Caco-2 (cell line): ENCODE measurements around the gene PTGS1. TPM values are rescaled to one million over a fixed set of nuclear protein-coding genes. Genes with fewer than 3 reads are reported as not detected.

Experiments used
- BruUV-seq: library from RNA; stranded (reverse); fragments of 400-500 nt; replicated peaks from 2 replicates; lab custom pipeline; 2021; lab: Mats Ljungman, UMichigan
- CTCF ChIA-PET: fragments of 300-600 bp; sonication (Branson Sonifier 250); formaldehyde crosslinking; loops from one replicate; lab custom pipeline; 2022; ENCODE audit warnings: antibody characterized with exemption; lab: Charles Lee
- POLR2A ChIA-PET: fragments of 300-600 bp; sonication (Branson Sonifier 250); formaldehyde crosslinking; loops from one replicate; lab custom pipeline; 2022; ENCODE audit warnings: antibody characterized with exemption; lab: Charles Lee
- DNase-seq, 2 experiments: peaks; one replicate each; pipeline versions ENCODE4 v3.0.0 to v3.0.0-alpha.2; 2020 to 2022
- H3K27me3 ChIP-seq: replicated peaks from 2 replicates; pipeline ENCODE4 v1.6.0; 2011; ENCODE audit warnings: low read length; ENCODE audit not compliant: control insufficient read depth, insufficient read depth
- H3K36me3 ChIP-seq: 2 replicates; pipeline ENCODE4 v1.5.1; 2011; ENCODE audit warnings: low read length; ENCODE audit not compliant: control insufficient read depth, insufficient read depth
- H3K4me1 ChIP-seq: fragments of 250-450 bp; sonication (Bioruptor Pico); 2 replicates; pipeline ENCODE4 v1.5.1; 2020; ENCODE audit warnings: mild to moderate bottlenecking
- H3K4me3 ChIP-seq: 2 replicates; pipeline ENCODE4 v1.5.1; 2011; ENCODE audit warnings: low read depth, mild to moderate bottlenecking, control low read depth, low read length
- H3K9me3 ChIP-seq: fragments of 250-450 bp; sonication (Bioruptor Pico); 2 replicates; pipeline ENCODE4 v1.5.1; 2020; ENCODE audit warnings: mild to moderate bottlenecking, moderate library complexity
- H3K27ac Mint-ChIP-seq: one replicate; pipeline ENCODE4 v1.8.0; 2022; ENCODE audit warnings: mixed read lengths; ENCODE audit not compliant: unreplicated experiment
- H3K27me3 Mint-ChIP-seq: one replicate; pipeline ENCODE4 v1.8.0; 2022; ENCODE audit warnings: mixed read lengths; ENCODE audit not compliant: insufficient read depth, unreplicated experiment
- H3K36me3 Mint-ChIP-seq: one replicate; pipeline ENCODE4 v1.8.0; 2022; ENCODE audit warnings: mild to moderate bottlenecking, mixed read lengths; ENCODE audit not compliant: insufficient read depth, unreplicated experiment
- H3K4me1 Mint-ChIP-seq: one replicate; pipeline ENCODE4 v1.8.0; 2022; ENCODE audit warnings: low read depth, mixed read lengths; ENCODE audit not compliant: unreplicated experiment
- H3K4me3 Mint-ChIP-seq: one replicate; pipeline ENCODE4 v1.8.0; 2022; ENCODE audit warnings: mild to moderate bottlenecking, moderate library complexity, mixed read lengths; ENCODE audit not compliant: unreplicated experiment
- H3K9me3 Mint-ChIP-seq: one replicate; pipeline ENCODE4 v1.8.0; 2022; ENCODE audit warnings: mixed read lengths; ENCODE audit not compliant: unreplicated experiment
- intact Hi-C: fragments of 100-400 bp; cut with micrococcal nuclease; formaldehyde crosslinking; loops from one replicate; pipeline ENCODE4 v1.10.0; 2022; ENCODE audit not compliant: unreplicated experiment
- total RNA-seq: library from RNA; stranded (reverse); gene quantifications from 2 replicates; pipeline ENCODE4 v1.2.3, GENCODE V29; 2022
- TF ChIP-seq, protein P1 (sequence below), 2 experiments: fragments of 200-600 bp in 1 of 2; IDR thresholded peaks; 1 replicate in 1 of 2; 2 replicates in 1 of 2; pipeline versions ENCODE4 v1.5.1 to v1.8.0; 2011 to 2022; ENCODE audit warnings: antibody characterized with exemption in 1 of 2, control low read depth in 1 of 2, inconsistent platforms in 1 of 2, low read depth in 1 of 2, low read length in 1 of 2, mild to moderate bottlenecking in 1 of 2, moderate library complexity in 1 of 2; ENCODE audit not compliant: insufficient read depth in 1 of 2, severe bottlenecking in 1 of 2, unreplicated experiment in 1 of 2

Gene PTGS1
- total RNA-seq, 1 experiment from 2014 or later, result 0.29 TPM

DNA sequence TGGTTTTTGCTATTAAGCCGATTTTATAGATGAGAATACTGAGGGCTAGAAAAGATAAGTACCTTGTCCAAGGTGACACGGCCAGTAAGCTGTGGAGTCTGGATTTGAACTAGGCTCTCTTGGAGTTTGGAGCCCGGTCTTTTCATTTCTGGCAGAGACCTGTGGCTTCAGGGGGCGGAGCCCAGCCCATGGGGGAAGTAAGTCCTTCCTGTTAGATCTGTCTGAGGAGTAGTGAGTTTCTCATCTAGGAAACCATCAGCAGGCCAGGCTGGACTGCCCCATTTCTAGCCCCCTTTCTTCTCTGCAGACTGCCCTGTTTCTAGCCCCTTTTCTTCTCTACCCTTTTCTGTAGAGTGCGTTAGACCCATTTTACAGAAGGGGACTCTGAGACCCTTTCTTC is 521 bp upstream of the PTGS1 start:
- no peak for DNase-seq
- Histone ChIP-seq H3K36me3 (no peaks in the 10 kb centered on the region), H3K4me3 (no peak overlapping the region), H3K4me1 (peaks cover 4% of the 10 kb centered on the region; the same call in 1 of the 2 replicates), H3K9me3 (no peaks in the 10 kb centered on the region), H3K27me3 (no peaks in the 10 kb centered on the region)
- H3K36me3 Mint-ChIP-seq, result no peaks in the 10 kb centered on the region
- H3K27ac Mint-ChIP-seq, result no peak overlapping the region
- no TSS peak for BruUV-seq
- TF ChIP-seq, protein P1, sequence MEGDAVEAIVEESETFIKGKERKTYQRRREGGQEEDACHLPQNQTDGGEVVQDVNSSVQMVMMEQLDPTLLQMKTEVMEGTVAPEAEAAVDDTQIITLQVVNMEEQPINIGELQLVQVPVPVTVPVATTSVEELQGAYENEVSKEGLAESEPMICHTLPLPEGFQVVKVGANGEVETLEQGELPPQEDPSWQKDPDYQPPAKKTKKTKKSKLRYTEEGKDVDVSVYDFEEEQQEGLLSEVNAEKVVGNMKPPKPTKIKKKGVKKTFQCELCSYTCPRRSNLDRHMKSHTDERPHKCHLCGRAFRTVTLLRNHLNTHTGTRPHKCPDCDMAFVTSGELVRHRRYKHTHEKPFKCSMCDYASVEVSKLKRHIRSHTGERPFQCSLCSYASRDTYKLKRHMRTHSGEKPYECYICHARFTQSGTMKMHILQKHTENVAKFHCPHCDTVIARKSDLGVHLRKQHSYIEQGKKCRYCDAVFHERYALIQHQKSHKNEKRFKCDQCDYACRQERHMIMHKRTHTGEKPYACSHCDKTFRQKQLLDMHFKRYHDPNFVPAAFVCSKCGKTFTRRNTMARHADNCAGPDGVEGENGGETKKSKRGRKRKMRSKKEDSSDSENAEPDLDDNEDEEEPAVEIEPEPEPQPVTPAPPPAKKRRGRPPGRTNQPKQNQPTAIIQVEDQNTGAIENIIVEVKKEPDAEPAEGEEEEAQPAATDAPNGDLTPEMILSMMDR (IDR thresholded peaks at IDR 0.05; ENCODE audit: insufficient read depth in 1 of 2, low read depth in 1 of 2, low read length in 1 of 2, severe bottlenecking in 1 of 2, unreplicated experiment in 1 of 2), result no peak
- peak overlapping the region; percentile 5 for H3K4me3 Mint-ChIP-seq
- no peaks in the 10 kb centered on the region for H3K9me3 Mint-ChIP-seq
- ChIA-PET POLR2A (no interaction called here), CTCF (no interaction called here)
- no peaks in the 10 kb centered on the region for H3K4me1 Mint-ChIP-seq
- intact Hi-C loops, result no loop called here
- H3K27me3 Mint-ChIP-seq, result peaks cover 7% of the 10 kb centered on the region

DNA sequence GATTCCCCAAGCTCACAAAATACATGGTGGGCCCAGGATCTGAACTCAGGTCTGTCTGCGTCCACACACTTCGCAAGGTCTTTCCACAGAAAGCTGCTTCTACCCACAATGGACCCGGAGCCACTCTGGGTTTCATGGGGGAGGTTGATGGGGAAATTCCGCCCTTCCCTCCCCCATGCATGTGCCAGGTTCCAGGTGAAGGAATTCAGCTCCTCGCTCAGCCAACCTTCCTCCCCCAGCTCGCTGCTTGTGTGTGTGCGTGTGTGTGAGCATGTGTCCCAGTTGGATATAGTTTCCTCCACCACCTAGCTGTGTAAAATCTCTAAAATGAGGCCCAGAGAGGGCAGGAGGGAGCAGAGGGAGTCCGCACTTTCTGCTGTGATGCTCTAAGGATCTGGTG is 1.0 kb downstream of the PTGS1 start:
- intact Hi-C loops, result no loop called here
- Histone ChIP-seq H3K4me3 (no peak overlapping the region), H3K4me1 (no peaks in the 10 kb centered on the region), H3K9me3 (no peaks in the 10 kb centered on the region), H3K36me3 (no peaks in the 10 kb centered on the region), H3K27me3 (no peaks in the 10 kb centered on the region)
- Mint-ChIP-seq H3K27me3 (peaks cover 7% of the 10 kb centered on the region), H3K9me3 (no peaks in the 10 kb centered on the region), H3K36me3 (no peaks in the 10 kb centered on the region), H3K27ac (no peak overlapping the region), H3K4me1 (no peaks in the 10 kb centered on the region), H3K4me3 (no peak overlapping the region)
- no peak for DNase-seq
- ChIA-PET CTCF (no interaction called here), POLR2A (no interaction called here)
- TF ChIP-seq, protein P1 (IDR thresholded peaks at IDR 0.05; ENCODE audit: insufficient read depth in 1 of 2, low read depth in 1 of 2, low read length in 1 of 2, severe bottlenecking in 1 of 2, unreplicated experiment in 1 of 2), result no peak
- BruUV-seq, result no TSS peak

DNA sequence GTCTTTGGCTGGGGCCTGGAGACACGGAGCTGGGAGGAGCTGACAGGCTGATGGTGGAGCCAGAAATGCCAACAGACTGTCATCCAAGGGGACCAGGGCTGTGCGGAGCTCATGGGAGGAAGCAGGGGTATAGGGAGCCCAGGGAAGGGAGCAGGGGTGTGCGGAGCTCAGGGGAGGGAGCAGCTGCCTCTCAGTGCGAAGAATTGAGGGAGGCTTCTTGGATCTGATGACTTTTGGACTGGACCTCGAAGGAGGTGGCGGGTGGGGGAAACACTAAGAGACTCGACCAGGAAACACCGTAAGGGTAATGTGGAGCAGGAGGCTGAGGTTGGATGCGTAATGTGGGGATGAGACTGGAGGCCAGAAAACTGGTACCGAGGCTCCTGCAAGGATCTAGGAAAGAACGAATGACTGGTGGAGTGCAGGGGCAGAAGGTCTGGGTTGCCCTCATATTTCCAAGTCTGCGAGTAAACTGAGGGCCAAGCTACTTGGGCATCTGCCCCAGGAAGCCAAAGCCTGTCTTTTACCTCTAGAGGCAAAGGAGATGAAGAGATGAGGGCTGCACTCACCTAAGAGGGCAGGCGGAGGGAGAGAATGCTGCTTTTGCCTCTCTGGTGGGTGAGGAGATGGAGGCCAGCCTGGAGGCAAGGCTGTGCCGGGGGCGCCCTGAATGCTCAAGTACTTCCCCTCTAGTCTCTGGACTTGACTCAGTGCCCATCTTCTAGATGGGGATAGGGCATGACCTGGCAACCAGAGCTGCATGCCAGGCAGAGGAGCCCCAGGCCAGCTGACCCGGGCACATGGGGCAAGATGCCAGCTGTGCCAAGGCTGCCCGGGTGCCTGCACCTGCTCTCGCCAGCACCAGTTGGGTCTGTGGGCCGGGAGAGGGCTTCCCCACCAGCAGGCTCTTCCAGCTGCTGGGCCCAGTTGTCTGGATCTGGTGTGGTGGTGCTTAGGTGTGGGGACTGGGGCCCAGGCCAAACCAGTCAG is 2.3 kb downstream of the PTGS1 start:
- TF ChIP-seq, protein P1 (IDR thresholded peaks at IDR 0.05; ENCODE audit: insufficient read depth in 1 of 2, low read depth in 1 of 2, low read length in 1 of 2, severe bottlenecking in 1 of 2, unreplicated experiment in 1 of 2), result no peak
- POLR2A ChIA-PET, result no interaction called here
- Mint-ChIP-seq H3K27me3 (peaks cover 7% of the 10 kb centered on the region), H3K9me3 (no peaks in the 10 kb centered on the region), H3K4me1 (no peaks in the 10 kb centered on the region), H3K27ac (no peak overlapping the region), H3K36me3 (no peaks in the 10 kb centered on the region), H3K4me3 (no peak overlapping the region)
- DNase-seq, result no peak
- CTCF ChIA-PET, result no interaction called here
- Histone ChIP-seq H3K27me3 (no peaks in the 10 kb centered on the region), H3K36me3 (no peaks in the 10 kb centered on the region), H3K9me3 (no peaks in the 10 kb centered on the region), H3K4me1 (no peaks in the 10 kb centered on the region), H3K4me3 (no peak overlapping the region)
- no TSS peak for BruUV-seq
- intact Hi-C loops, result no loop called here
